Kidney (tissue), 14 donors: Measurements from ENCODE around the gene TAOK1. TPM values are rescaled to one million over a fixed set of nuclear protein-coding genes. Genes with fewer than 3 reads are reported as not detected.

Experiments used
- DNase-seq, 5 donors: peaks; one replicate each; pipeline ENCODE4 v3.0.0-alpha.2; 2013 to 2020
- FAIRE-seq: peaks from 2 replicates; lab custom pipeline; 2012; peaks lifted over from hg19 to GRCh38; lab: Jason Lieb, UNC
- H3K27ac ChIP-seq, 2 donors: one replicate each; pipeline ENCODE4 v1.7.0; 2013; ENCODE audit warnings: low read depth in 2 of 2, low read length in 2 of 2, inconsistent platforms in 1 of 2
- H3K27me3 ChIP-seq: one replicate; pipeline ENCODE4 v1.7.1; 2013; ENCODE audit warnings: low read length, inconsistent platforms; ENCODE audit not compliant: control insufficient read depth, insufficient read depth
- H3K36me3 ChIP-seq, 3 donors: one replicate each; pipeline versions ENCODE4 v1.7.0 to v1.7.1; 2013; ENCODE audit warnings: low read length in 3 of 3, control low read depth in 1 of 3, inconsistent platforms in 1 of 3; ENCODE audit not compliant: insufficient read depth in 3 of 3, control insufficient read depth in 2 of 3
- H3K4me1 ChIP-seq, 3 donors: one replicate each; pipeline versions ENCODE4 v1.7.0 to v1.7.1; 2013; ENCODE audit warnings: low read length in 3 of 3, inconsistent platforms in 1 of 3, low read depth in 1 of 3; ENCODE audit not compliant: control insufficient read depth in 2 of 3, insufficient read depth in 2 of 3
- H3K4me3 ChIP-seq, 3 donors: one replicate each; pipeline versions ENCODE4 v1.7.0 to v1.8.1; 2013; ENCODE audit warnings: low read length in 3 of 3, control low read depth in 1 of 3, inconsistent platforms in 1 of 3
- H3K9ac ChIP-seq, 3 donors: one replicate each; pipeline versions ENCODE4 v1.7.0 to v1.7.1; 2013; ENCODE audit warnings: low read length in 3 of 3, control low read depth in 1 of 3, inconsistent platforms in 1 of 3
- H3K9me3 ChIP-seq, 3 donors: one replicate each; pipeline versions ENCODE4 v1.7.0 to v1.7.1; 2013; ENCODE audit warnings: low read length in 3 of 3, control low read depth in 1 of 3, inconsistent platforms in 1 of 3; ENCODE audit not compliant: control insufficient read depth in 2 of 3, insufficient read depth in 1 of 3
- CTCF ChIP-seq: IDR thresholded peaks from 3 replicates; pipeline ENCODE4 v1.5.1; 2012; ENCODE audit warnings: mild to moderate bottlenecking, moderate library complexity, borderline replicate concordance; ENCODE audit not compliant: insufficient read depth; ENCODE audit errors: extremely low read depth
- intact Hi-C: fragments of 100-400 bp; cut with DNase I; formaldehyde crosslinking; loops from one replicate; pipeline ENCODE4 v1.11.1; 2022
- polyA plus RNA-seq: library from polyadenylated mRNA; stranded (reverse); fragments of 350-450 nt; fragmentation: Illumina TruSeq; extraction: RNeasy Lipid Tissue Mini Kit (QIAGEN cat#74804); gene quantifications from one replicate; pipeline ENCODE4 v1.2.3, GENCODE V29; 2014; ENCODE audit warnings: low read depth, low replicate concordance; ENCODE audit not compliant: insufficient read depth
- total RNA-seq: library from RNA; stranded (reverse); fragmentation: NEBNext Ultra II Directional; extraction: Animal tissue kit (Norgen Biotek cat#: 25700); gene quantifications from one replicate; pipeline ENCODE4 v1.2.1, GENCODE V29; 2021
- donor health status: control.
- donor health status: control.
- donor health status: control.
- donor health status: control.
- donor health status: control.
- donor health status: DM: yes; HTN: yes; CAD: no.
- donor health status: Normal renal cell carcinoma (clear cell type).

The TAOK1 gene
- total and polyA plus RNA-seq, 2 donors from 2014 or later = 5.0 to 74.9 TPM

GRCh38 chr17:29357232-29357631 is 32.9 kb upstream of the TAOK1 start:
- Histone ChIP-seq H3K27me3 (no peaks in the 10 kb centered on the region), H3K36me3 (no peaks in the 10 kb centered on the region), H3K4me1 (no peaks in the 10 kb centered on the region), H3K4me3 (no peak overlapping the region), H3K9me3 (no peaks in the 10 kb centered on the region), H3K27ac (no peak overlapping the region), H3K9ac (no peak overlapping the region)
- TF ChIP-seq CTCF = no peak
- intact Hi-C loops = no loop called here
- DNase-seq (no peak), FAIRE-seq (no peak)

DNA sequence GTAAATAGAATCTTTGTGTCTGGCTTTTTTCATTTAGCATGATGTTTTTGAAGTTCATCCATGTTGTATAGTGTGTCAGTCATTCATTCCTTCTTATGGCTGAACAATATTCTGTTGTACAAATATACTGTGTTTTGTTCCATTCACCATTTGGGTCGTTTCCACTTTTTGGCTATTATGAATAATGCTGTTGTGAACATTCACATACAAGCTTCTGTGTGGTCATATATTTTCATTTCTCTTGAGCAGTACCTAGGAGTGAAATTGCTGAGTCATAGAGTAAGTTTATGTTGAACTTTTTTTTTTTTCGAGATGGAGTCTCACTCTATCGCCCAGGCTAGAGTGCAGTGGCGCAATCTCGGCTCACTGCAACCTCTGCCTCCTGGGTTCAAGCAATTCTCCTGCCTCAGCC is 32.3 kb upstream of the TAOK1 start:
- DNase-seq (no peak), FAIRE-seq (no peak)
- Histone ChIP-seq H3K9me3 (no peaks in the 10 kb centered on the region), H3K27me3 (no peaks in the 10 kb centered on the region), H3K4me1 (no peaks in the 10 kb centered on the region), H3K36me3 (no peaks in the 10 kb centered on the region), H3K9ac (no peak overlapping the region), H3K27ac (no peak overlapping the region), H3K4me3 (no peak overlapping the region)
- intact Hi-C loops = no loop called here
- TF ChIP-seq CTCF = no peak

DNA sequence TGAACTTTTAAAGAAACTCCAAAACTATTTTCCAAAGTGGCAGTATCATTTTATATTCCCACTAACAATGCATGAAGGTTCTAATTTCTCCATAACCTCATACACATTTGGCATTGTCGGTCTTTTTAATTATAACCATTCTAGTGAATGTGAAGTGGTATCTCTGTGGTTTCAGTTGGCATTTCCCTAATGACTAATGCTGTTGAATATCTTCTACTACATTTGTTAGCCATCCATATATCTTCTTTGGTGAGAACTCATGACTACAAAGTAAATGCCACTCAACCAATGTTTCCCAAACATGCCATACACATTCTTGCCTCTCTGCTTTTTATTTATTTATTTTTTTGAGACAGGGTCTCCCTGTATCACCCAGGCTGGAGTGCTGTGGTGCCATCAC is 31.7 kb upstream of the TAOK1 start:
- H3K36me3 ChIP-seq = no peaks in the 10 kb centered on the region
- H3K9me3 ChIP-seq = no peaks in the 10 kb centered on the region
- no peak overlapping the region for H3K27ac ChIP-seq
- no peak for DNase-seq
- no peaks in the 10 kb centered on the region for H3K27me3 ChIP-seq
- TF ChIP-seq CTCF = no peak
- intact Hi-C loops = no loop called here
- H3K4me1 ChIP-seq = no peaks in the 10 kb centered on the region
- no peak overlapping the region for H3K4me3 ChIP-seq
- no peak overlapping the region for H3K9ac ChIP-seq
- FAIRE-seq = no peak

DNA sequence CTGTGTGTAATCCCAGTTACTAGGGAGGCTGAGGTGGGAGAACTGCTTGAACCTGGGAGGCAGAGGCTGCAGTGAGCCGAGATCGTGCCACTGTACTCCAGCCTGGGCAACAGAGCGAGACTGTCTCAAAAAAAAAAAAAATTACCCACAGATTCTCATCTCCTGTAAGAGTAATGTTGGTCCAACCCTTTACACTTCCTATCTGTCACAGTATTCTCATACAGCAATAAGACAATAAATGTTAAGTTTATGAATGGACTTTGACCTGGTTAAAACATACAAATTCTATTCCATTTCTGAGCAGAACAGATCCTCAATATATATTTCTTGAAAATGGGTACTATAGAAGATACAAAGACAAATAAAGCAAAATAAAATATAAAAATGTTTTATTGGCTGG is 30.4 kb upstream of the TAOK1 start:
- intact Hi-C loops = no loop called here

More for the DNA sequence above, 30.4 kb upstream of the TAOK1 start:
- Histone ChIP-seq H3K27ac (no peak overlapping the region), H3K9me3 (no peaks in the 10 kb centered on the region), H3K36me3 (no peaks in the 10 kb centered on the region), H3K9ac (no peak overlapping the region), H3K27me3 (no peaks in the 10 kb centered on the region), H3K4me3 (no peak overlapping the region), H3K4me1 (no peaks in the 10 kb centered on the region)
- no peak for TF ChIP-seq CTCF
- FAIRE-seq (no peak), DNase-seq (no peak)
